Gastrocnemius medialis (tissue), 4 donors: ENCODE results near the gene RILPL1.
"Not testable (repeated sequence)": the region's sequence is repeated elsewhere in the genome, so short reads cannot be mapped to it uniquely, and the experiment has no call there.

ENCODE experiments used
- POLR2A ChIP-seq, 2 donors: fragments of 450-650 bp; IDR thresholded peaks; one replicate each; pipeline ENCODE4 v1.6.1; 2017; ENCODE audit warnings: antibody characterized with exemption in 2 of 2, mild to moderate bottlenecking in 2 of 2, moderate library complexity in 2 of 2
- TF ChIP-seq, protein P1 (sequence below), 5 experiments: fragments of 450-650 bp in 3 of 5; fragments of 200-600 bp in 2 of 5; sonication (generic) in 2 of 5; IDR thresholded peaks in 4 of 5; conservative IDR thresholded peaks in 1 of 5; 1 replicate in 4 of 5; 2 replicates in 1 of 5; pipeline ENCODE4 v1.5.1; 2016 to 2019; ENCODE audit warnings: antibody characterized with exemption in 5 of 5, mild to moderate bottlenecking in 3 of 5, moderate library complexity in 3 of 5

DNA sequence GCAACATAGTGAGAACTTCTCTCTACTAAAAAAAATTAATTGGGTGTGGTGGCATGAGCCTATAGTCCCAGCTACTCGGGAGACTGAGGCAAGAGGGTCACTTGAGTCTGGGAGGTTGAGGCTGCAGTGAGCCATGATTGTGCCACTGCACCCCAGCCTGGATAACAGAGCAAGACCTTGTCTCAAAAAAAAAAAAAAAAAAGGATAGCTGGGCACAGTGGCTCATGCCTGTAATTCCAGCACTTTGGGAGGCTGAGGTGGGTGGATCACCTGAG is 81.3 kb downstream of the RILPL1 start:
- TF ChIP-seq, protein P1, sequence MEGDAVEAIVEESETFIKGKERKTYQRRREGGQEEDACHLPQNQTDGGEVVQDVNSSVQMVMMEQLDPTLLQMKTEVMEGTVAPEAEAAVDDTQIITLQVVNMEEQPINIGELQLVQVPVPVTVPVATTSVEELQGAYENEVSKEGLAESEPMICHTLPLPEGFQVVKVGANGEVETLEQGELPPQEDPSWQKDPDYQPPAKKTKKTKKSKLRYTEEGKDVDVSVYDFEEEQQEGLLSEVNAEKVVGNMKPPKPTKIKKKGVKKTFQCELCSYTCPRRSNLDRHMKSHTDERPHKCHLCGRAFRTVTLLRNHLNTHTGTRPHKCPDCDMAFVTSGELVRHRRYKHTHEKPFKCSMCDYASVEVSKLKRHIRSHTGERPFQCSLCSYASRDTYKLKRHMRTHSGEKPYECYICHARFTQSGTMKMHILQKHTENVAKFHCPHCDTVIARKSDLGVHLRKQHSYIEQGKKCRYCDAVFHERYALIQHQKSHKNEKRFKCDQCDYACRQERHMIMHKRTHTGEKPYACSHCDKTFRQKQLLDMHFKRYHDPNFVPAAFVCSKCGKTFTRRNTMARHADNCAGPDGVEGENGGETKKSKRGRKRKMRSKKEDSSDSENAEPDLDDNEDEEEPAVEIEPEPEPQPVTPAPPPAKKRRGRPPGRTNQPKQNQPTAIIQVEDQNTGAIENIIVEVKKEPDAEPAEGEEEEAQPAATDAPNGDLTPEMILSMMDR (IDR thresholded peaks at IDR 0.05 in 4 of 5, conservative IDR thresholded peaks at IDR 0.05 in 1 of 5): not testable (repeated sequence)
- TF ChIP-seq POLR2A (IDR thresholded peaks at IDR 0.05): not testable (repeated sequence)
